Activated T-helper 1 cell treated with anti-CD3 and anti-CD28 coated beads, Interleukin-12 subunit alpha, Interleukin-12 subunit beta, Interleukin-2, Interleukin-4 antibody, amounts not matched to agents 30 ng/mL and 10 ng/mL and 1 ng/mL, durations not matched to agents 14 hours and 24 hours and 36 hours (primary cell): ENCODE results near the gene ALDH4A1. TPM values are rescaled to one million over a fixed set of nuclear protein-coding genes. Genes with fewer than 3 reads are reported as not detected.
A peak's percentile ranks its signal among the peaks of the same experiment; 100 is the strongest.

Experiments
- DNase-seq: peaks from one replicate; pipeline ENCODE4 v3.0.0; 2021; ENCODE audit warnings: low spot score
- H3K27ac Mint-ChIP-seq: one replicate; pipeline ENCODE4 v1.8.0; 2021; ENCODE audit warnings: mild to moderate bottlenecking, mixed read lengths
- H3K27me3 Mint-ChIP-seq: one replicate; pipeline ENCODE4 v1.8.0; 2022; ENCODE audit warnings: mild to moderate bottlenecking, moderate library complexity, mixed read lengths; ENCODE audit not compliant: insufficient read depth
- H3K36me3 Mint-ChIP-seq: one replicate; pipeline ENCODE4 v1.8.0; 2021; ENCODE audit warnings: low read depth, mixed read lengths
- H3K4me1 Mint-ChIP-seq: one replicate; pipeline ENCODE4 v1.8.0; 2021; ENCODE audit warnings: low read depth, mixed read lengths
- H3K4me3 Mint-ChIP-seq: one replicate; pipeline ENCODE4 v1.8.0; 2021; ENCODE audit warnings: mild to moderate bottlenecking, moderate library complexity, mixed read lengths
- H3K9me3 Mint-ChIP-seq: one replicate; pipeline ENCODE4 v1.8.0; 2021; ENCODE audit warnings: mixed read lengths
- intact Hi-C: fragments of 100-400 bp; cut with micrococcal nuclease; formaldehyde crosslinking; loops from one replicate; pipeline ENCODE4 v1.15.1; 2024
- total RNA-seq: library from RNA; stranded (reverse); gene quantifications from 2 replicates; pipeline ENCODE4 v1.2.3, GENCODE V29; 2022

Gene ALDH4A1
- total RNA-seq, 1 donor from 2014 or later: 4.4 TPM

DNA sequence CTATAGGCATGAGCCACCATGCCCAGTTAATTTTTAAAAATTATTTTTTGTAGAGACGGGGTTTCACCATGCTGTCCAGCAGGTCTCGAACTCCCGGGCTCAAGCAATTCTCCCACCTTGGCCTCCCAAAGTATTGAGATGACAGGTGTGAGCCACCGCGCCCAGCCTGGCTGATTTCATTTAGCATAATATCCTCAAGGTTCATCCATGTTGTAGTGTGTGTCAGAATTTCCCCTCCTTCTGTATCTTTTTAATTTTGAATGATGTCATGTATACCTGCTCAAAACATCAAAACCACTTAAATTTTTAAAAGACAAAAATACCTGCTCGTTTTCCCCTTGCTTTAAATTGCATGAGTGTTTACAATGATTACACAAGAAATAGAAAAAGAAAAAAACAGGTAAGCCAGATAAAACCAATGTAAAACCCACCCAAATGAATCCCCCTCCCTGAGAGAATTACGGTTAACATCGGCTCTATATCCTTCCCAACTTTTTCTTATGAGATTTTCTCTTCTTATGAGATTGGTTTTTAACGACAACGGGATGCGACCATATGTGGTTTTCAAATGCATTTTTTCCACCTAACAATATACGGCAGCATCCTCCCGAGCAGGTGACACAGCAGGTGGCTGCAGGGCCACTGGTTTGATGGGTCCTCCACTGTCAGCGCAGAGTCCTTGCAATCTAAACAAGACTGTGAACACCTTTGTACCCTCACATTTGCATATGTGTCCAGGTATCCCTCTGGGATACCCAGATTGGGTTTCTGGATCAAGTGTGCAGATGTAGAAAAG, 32.0 kb upstream of the ALDH4A1 start:
- peaks cover 4% of the 10 kb centered on the region for H3K36me3 Mint-ChIP-seq
- H3K27me3 Mint-ChIP-seq: no peaks in the 10 kb centered on the region
- H3K27ac Mint-ChIP-seq: no peak overlapping the region
- no peak overlapping the region for H3K4me3 Mint-ChIP-seq
- peaks cover 60% of the 10 kb centered on the region for H3K4me1 Mint-ChIP-seq
- intact Hi-C loops: no loop called here
- no peaks in the 10 kb centered on the region for H3K9me3 Mint-ChIP-seq
- no peak for DNase-seq

- no peaks in the 10 kb centered on the region for H3K9me3 Mint-ChIP-seq
- H3K36me3 Mint-ChIP-seq: peaks cover 4% of the 10 kb centered on the region
- no peak overlapping the region for H3K27ac Mint-ChIP-seq
- intact Hi-C loops: no loop called here
- DNase-seq: no peak
- peaks cover 66% of the 10 kb centered on the region for H3K4me1 Mint-ChIP-seq
- no peaks in the 10 kb centered on the region for H3K27me3 Mint-ChIP-seq
- no peak overlapping the region for H3K4me3 Mint-ChIP-seq
These were observed 30.5 kb upstream of the ALDH4A1 start for GRCh38 chr1:18932879-18933278.

- Mint-ChIP-seq H3K4me3 (no peak overlapping the region), H3K27me3 (no peaks in the 10 kb centered on the region), H3K9me3 (no peaks in the 10 kb centered on the region), H3K36me3 (peaks cover 4% of the 10 kb centered on the region), H3K4me1 (peaks cover 71% of the 10 kb centered on the region), H3K27ac (no peak overlapping the region)
- no peak for DNase-seq
- intact Hi-C loops: no loop called here
These were observed 30.0 kb upstream of the ALDH4A1 start for GRCh38 chr1:18932387-18932786.

DNA sequence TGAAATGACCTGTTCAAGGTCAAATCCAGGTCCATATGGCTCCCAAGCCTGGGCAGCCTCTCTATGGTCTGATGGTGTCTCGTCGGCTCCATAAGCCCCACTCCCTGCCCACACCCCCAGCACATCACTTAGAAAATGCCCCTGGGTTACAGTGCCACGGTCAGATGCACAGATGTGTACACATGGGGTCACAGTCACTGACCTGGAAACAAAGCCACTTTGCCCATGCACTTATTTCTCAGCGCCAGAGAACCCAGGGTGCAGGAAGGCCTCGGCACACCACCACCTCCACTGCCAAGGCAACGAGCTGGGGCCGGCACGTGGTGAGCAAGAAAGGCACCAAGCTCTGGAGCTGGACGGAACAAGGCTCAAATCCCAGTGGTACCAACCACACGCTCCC, 29.4 kb upstream of the ALDH4A1 start:
- H3K36me3 Mint-ChIP-seq: peaks cover 4% of the 10 kb centered on the region
- DNase-seq: no peak
- peaks cover 73% of the 10 kb centered on the region for H3K4me1 Mint-ChIP-seq
- H3K9me3 Mint-ChIP-seq: no peaks in the 10 kb centered on the region
- H3K27ac Mint-ChIP-seq: no peak overlapping the region
- H3K27me3 Mint-ChIP-seq: no peaks in the 10 kb centered on the region
- intact Hi-C loops: no loop called here
- H3K4me3 Mint-ChIP-seq: no peak overlapping the region

DNA sequence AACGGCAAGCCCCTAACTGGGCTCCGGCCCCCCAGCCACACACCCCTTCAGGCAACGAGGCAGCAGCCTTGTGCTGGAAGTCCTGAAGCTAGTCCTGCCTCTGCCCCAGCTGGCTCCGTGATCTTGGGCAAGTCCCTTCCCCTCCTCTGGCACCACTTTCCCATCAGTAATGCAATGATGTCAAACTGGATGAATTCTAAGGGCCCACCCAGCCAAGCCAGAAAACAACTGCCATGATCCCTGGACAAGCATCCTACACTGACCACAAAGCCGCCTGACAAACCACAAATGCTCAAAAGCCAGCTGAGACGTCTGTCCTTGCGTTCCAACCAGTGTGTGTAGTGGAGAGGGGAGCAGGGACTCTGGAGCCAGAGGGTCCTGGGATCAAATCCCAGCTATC, 27.3 kb upstream of the ALDH4A1 start:
- intact Hi-C loops: no loop called here
- Mint-ChIP-seq H3K9me3 (no peaks in the 10 kb centered on the region), H3K36me3 (peaks cover 10% of the 10 kb centered on the region), H3K27me3 (no peaks in the 10 kb centered on the region), H3K4me3 (no peak overlapping the region), H3K27ac (no peak overlapping the region), H3K4me1 (peaks cover 68% of the 10 kb centered on the region)
- DNase-seq: no peak

DNA sequence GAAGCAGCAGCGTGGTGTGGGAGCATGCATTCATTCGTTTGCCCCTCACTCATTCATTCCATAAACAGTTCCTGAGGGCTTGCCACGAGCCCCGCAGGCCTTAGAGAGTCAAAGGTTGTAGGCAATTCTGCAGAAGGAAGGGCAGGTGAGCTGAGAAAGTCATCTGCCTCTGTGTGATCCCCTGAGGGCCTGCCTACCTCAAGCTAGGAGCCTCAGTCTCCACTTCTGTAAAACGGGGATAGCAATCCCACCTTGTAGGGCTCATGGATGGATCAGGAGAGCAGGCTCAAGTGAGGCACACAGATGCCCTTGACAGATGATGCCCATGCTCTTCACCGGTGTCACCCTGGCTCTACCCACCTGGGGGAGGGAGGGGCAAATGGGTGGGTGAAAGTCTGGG, 26.6 kb upstream of the ALDH4A1 start:
- peak overlapping the region; percentile 18 for H3K27ac Mint-ChIP-seq

GRCh38 chr1:18928406-18928805, 26.1 kb upstream of the ALDH4A1 start:
- no peak for DNase-seq
- Mint-ChIP-seq H3K36me3 (peaks cover 10% of the 10 kb centered on the region), H3K9me3 (no peaks in the 10 kb centered on the region), H3K27ac (peak overlapping the region; percentile 98), H3K27me3 (no peaks in the 10 kb centered on the region), H3K4me1 (peaks cover 75% of the 10 kb centered on the region), H3K4me3 (peak overlapping the region; percentile 82)
- intact Hi-C loops: no loop called here

More for the DNA sequence above, 26.6 kb upstream of the ALDH4A1 start:
- peaks cover 70% of the 10 kb centered on the region for H3K4me1 Mint-ChIP-seq
- H3K4me3 Mint-ChIP-seq: no peak overlapping the region
- intact Hi-C loops: no loop called here
- DNase-seq: no peak
- peaks cover 10% of the 10 kb centered on the region for H3K36me3 Mint-ChIP-seq
- H3K27me3 Mint-ChIP-seq: no peaks in the 10 kb centered on the region
- no peaks in the 10 kb centered on the region for H3K9me3 Mint-ChIP-seq

- Mint-ChIP-seq H3K9me3 (no peaks in the 10 kb centered on the region), H3K27ac (peak overlapping the region; percentile 98), H3K4me3 (peak overlapping the region; percentile 82), H3K36me3 (peaks cover 10% of the 10 kb centered on the region), H3K4me1 (peaks cover 79% of the 10 kb centered on the region), H3K27me3 (peaks cover 1% of the 10 kb centered on the region)
- intact Hi-C loops: loop anchor here (2.0 kb wide), 1 partner anchor 15 kb away; no protein-coding TSS in a partner anchor
- peak; percentile 44 for DNase-seq
These were observed 25.4 kb upstream of the ALDH4A1 start for GRCh38 chr1:18927654-18928272.

DNA sequence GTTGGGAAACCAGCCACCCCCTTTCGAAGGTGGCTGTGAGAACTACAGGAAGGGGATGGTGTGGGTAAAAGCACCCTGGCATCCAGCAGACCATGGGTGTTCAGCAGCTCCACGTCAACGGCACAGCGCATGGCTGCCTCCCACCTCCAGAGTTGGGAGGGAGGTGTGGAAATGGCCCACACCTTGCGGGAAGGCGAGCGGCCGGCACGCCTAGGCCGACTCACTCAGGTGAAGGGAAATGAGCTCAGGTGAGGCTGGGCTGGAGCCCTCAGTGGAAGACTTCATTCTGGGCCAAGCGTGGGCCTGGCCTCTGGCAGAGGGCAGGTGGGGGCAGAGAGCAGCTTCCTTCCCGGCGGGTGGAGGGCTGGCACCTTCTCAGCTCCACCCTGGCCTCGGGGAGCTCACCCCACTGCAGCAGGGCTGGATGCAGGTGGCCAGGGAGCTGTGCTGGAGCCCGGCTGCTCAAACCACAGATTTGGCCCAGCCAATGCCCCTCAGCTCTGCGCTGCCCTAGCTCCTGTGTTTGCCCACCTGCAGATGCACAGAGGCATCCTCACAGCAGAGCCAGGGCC, 24.8 kb upstream of the ALDH4A1 start:
- H3K4me3 Mint-ChIP-seq: peak overlapping the region; percentile 82
- intact Hi-C loops: loop anchor here (2.0 kb wide), 1 partner anchor 14 kb away; no protein-coding TSS in a partner anchor
- H3K27ac Mint-ChIP-seq: peak overlapping the region; percentile 98
- peaks cover 10% of the 10 kb centered on the region for H3K36me3 Mint-ChIP-seq
- H3K27me3 Mint-ChIP-seq: peaks cover 1% of the 10 kb centered on the region
- no peaks in the 10 kb centered on the region for H3K9me3 Mint-ChIP-seq
- peaks cover 74% of the 10 kb centered on the region for H3K4me1 Mint-ChIP-seq
- DNase-seq: no peak

- peaks cover 1% of the 10 kb centered on the region for H3K27me3 Mint-ChIP-seq
- peak overlapping the region; percentile 82 for H3K4me3 Mint-ChIP-seq
- no peaks in the 10 kb centered on the region for H3K9me3 Mint-ChIP-seq
- intact Hi-C loops: loop anchor here (1.0 to 2.0 kb wide), 7 partner anchors 14 to 279 kb away; partner anchors contain the start of genes ALDH4A1 and IFFO2
- peak overlapping the region; percentile 98 for H3K27ac Mint-ChIP-seq
- DNase-seq: peak; percentile 83
- H3K4me1 Mint-ChIP-seq: peaks cover 70% of the 10 kb centered on the region
- H3K36me3 Mint-ChIP-seq: peaks cover 9% of the 10 kb centered on the region
These were observed 24.1 kb upstream of the ALDH4A1 start for GRCh38 chr1:18926315-18927081.

- Mint-ChIP-seq H3K4me3 (peak overlapping the region; percentile 67), H3K27me3 (peaks cover 1% of the 10 kb centered on the region), H3K4me1 (peaks cover 61% of the 10 kb centered on the region), H3K27ac (peak overlapping the region; percentile 85), H3K9me3 (no peaks in the 10 kb centered on the region), H3K36me3 (peaks cover 6% of the 10 kb centered on the region)
- DNase-seq: no peak
- intact Hi-C loops: no loop called here
These were observed 22.9 kb upstream of the ALDH4A1 start for GRCh38 chr1:18925279-18925678.

GRCh38 chr1:18924221-18924691, 21.9 kb upstream of the ALDH4A1 start:
- DNase-seq: no peak
- Mint-ChIP-seq H3K27ac (no peak overlapping the region), H3K4me1 (peaks cover 54% of the 10 kb centered on the region), H3K27me3 (peaks cover 1% of the 10 kb centered on the region), H3K36me3 (peaks cover 6% of the 10 kb centered on the region), H3K4me3 (no peak overlapping the region), H3K9me3 (no peaks in the 10 kb centered on the region)
- intact Hi-C loops: no loop called here
